Neural cell (in vitro differentiated cells): Measurements from ENCODE around the gene SOX5.

Experiments used
- CTCF ChIP-seq: fragments of 450-650 bp; IDR thresholded peaks from 2 replicates; pipeline ENCODE4 v1.5.1; 2014; ENCODE audit warnings: antibody characterized with exemption, mild to moderate bottlenecking, moderate library complexity; ENCODE audit not compliant: poor library complexity, severe bottlenecking
- EP300 ChIP-seq: fragments of 450-650 bp; conservative IDR thresholded peaks from 2 replicates; pipeline ENCODE4 v1.6.1; 2014; ENCODE audit warnings: antibody characterized with exemption, mild to moderate bottlenecking, moderate library complexity; ENCODE audit not compliant: poor library complexity, severe bottlenecking
- EZH2 ChIP-seq: fragments of 200-600, 300-800 bp; shearing (Covaris generic), sonication (generic); IDR thresholded peaks from 2 replicates; pipeline ENCODE4 v1.6.1; 2014; ENCODE audit warnings: antibody characterized with exemption, low read length, borderline replicate concordance, mild to moderate bottlenecking; ENCODE audit not compliant: insufficient read depth, poor library complexity, severe bottlenecking
- POLR2AphosphoS5 ChIP-seq: IDR thresholded peaks from 2 replicates; pipeline ENCODE4 v1.6.1; 2012
- SMC3 ChIP-seq: fragments of 450-650 bp; conservative IDR thresholded peaks from 2 replicates; pipeline ENCODE4 v1.6.1; 2014; ENCODE audit warnings: antibody characterized with exemption, mild to moderate bottlenecking, moderate library complexity; ENCODE audit not compliant: poor library complexity

GRCh38 chr12:23760495-23760894 lies 189.0 kb downstream of the SOX5 start:
- TF ChIP-seq EP300 (no peak), CTCF (no peak), EZH2 (no peak), POLR2AphosphoS5 (no peak), SMC3 (no peak)
